Neural progenitor cell (in vitro differentiated cells): Measurements from ENCODE around the gene CRYBB1. TPM values are rescaled to one million over a fixed set of nuclear protein-coding genes. Genes with fewer than 3 reads are reported as not detected.

ENCODE experiments used
- DNase-seq: peaks from one replicate; pipeline ENCODE4 v3.0.0-alpha.2; 2016; ENCODE audit warnings: low spot score
- H2AFZ ChIP-seq: fragments of 200-600 bp; sonication (generic); replicated peaks from 2 replicates; pipeline ENCODE4 v1.6.1; 2016; ENCODE audit warnings: antibody characterized with exemption
- H3F3A ChIP-seq: fragments of 200-600 bp; sonication (generic); 2 replicates; pipeline ENCODE4 v1.6.1; 2016; ENCODE audit warnings: antibody characterized with exemption, low read depth
- H3K27ac ChIP-seq: fragments of 200-600 bp; sonication (generic); 2 replicates; pipeline ENCODE4 v1.5.1; 2016; ENCODE audit warnings: mild to moderate bottlenecking
- H3K27me3 ChIP-seq: fragments of 200-600 bp; sonication (generic); 2 replicates; pipeline ENCODE4 v1.6.1; 2016; ENCODE audit warnings: mild to moderate bottlenecking, moderate library complexity
- H3K36me3 ChIP-seq: fragments of 200-600 bp; sonication (generic); 2 replicates; pipeline ENCODE4 v1.5.1; 2016
- H3K4me1 ChIP-seq: fragments of 200-600 bp; sonication (generic); 2 replicates; pipeline ENCODE4 v1.6.1; 2016; ENCODE audit warnings: mixed run types
- H3K4me2 ChIP-seq: fragments of 200-600 bp; sonication (generic); 2 replicates; pipeline ENCODE4 v1.6.1; 2016
- H3K4me3 ChIP-seq: fragments of 200-600 bp; sonication (generic); 2 replicates; pipeline ENCODE4 v1.5.1; 2016
- H3K79me2 ChIP-seq: fragments of 200-600 bp; sonication (generic); 2 replicates; pipeline ENCODE4 v1.6.1; 2016; ENCODE audit warnings: low read depth
- H3K9ac ChIP-seq: fragments of 200-600 bp; sonication (generic); 2 replicates; pipeline ENCODE4 v1.6.1; 2016
- H3K9me3 ChIP-seq: fragments of 200-600 bp; sonication (generic); 2 replicates; pipeline ENCODE4 v1.5.1; 2016; ENCODE audit warnings: low read depth
- H4K20me1 ChIP-seq: fragments of 200-600 bp; sonication (generic); 2 replicates; pipeline ENCODE4 v1.6.1; 2016; ENCODE audit warnings: low read depth
- H3K27ac Mint-ChIP-seq: 3 replicates; pipeline ENCODE4 v1.8.0; 2021; ENCODE audit warnings: mixed read lengths
- H3K27me3 Mint-ChIP-seq: 2 replicates; pipeline ENCODE4 v1.8.0; 2022; ENCODE audit warnings: low read depth, mild to moderate bottlenecking, inconsistent platforms, moderate library complexity, mixed read lengths; ENCODE audit not compliant: insufficient read depth
- H3K36me3 Mint-ChIP-seq: 3 replicates; pipeline ENCODE4 v1.8.0; 2021; ENCODE audit warnings: mixed read lengths
- H3K4me1 Mint-ChIP-seq: 3 replicates; pipeline ENCODE4 v1.8.0; 2021; ENCODE audit warnings: mixed read lengths
- H3K4me3 Mint-ChIP-seq: 3 replicates; pipeline ENCODE4 v1.8.0; 2021; ENCODE audit warnings: mild to moderate bottlenecking, moderate library complexity, mixed read lengths
- H3K9me3 Mint-ChIP-seq: 3 replicates; pipeline ENCODE4 v1.8.0; 2020; ENCODE audit warnings: mixed read lengths
- CTCF ChIP-seq: fragments of 200-600 bp; sonication (generic); IDR thresholded peaks from 2 replicates; pipeline ENCODE4 v1.5.1; 2017; ENCODE audit warnings: antibody characterized with exemption, mild to moderate bottlenecking
- EZH2 ChIP-seq: fragments of 200-600 bp; sonication (generic); IDR thresholded peaks from 2 replicates; pipeline ENCODE4 v1.6.1; 2017; ENCODE audit warnings: antibody characterized with exemption, mild to moderate bottlenecking, moderate library complexity
- EZH2phosphoT487 ChIP-seq: fragments of 200-600 bp; sonication (generic); IDR thresholded peaks from 2 replicates; pipeline ENCODE4 v1.6.1; 2017; ENCODE audit warnings: antibody characterized with exemption
- total RNA-seq: library from RNA; depleted of rRNA; stranded (reverse); fragments of >200 nt; gene quantifications from 2 replicates; pipeline ENCODE4 v1.2.3, GENCODE V29; 2015; ENCODE audit warnings: low replicate concordance

The CRYBB1 gene
- total RNA-seq, 1 donor from 2014 or later: not detected

- Histone ChIP-seq H3K4me2 (peak overlapping the region; percentile 57), H3K79me2 (peaks cover 46% of the 10 kb centered on the region), H3K9me3 (no peaks in the 10 kb centered on the region), H3K9ac (no peak overlapping the region), H3K4me1 (peaks cover 13% of the 10 kb centered on the region), H3K27ac (no peak overlapping the region), H3K27me3 (no peaks in the 10 kb centered on the region), H2AFZ (no peak overlapping the region), H4K20me1 (peaks cover 66% of the 10 kb centered on the region), H3K4me3 (no peak overlapping the region), H3K36me3 (no peaks in the 10 kb centered on the region), H3F3A (peaks cover 17% of the 10 kb centered on the region)
- no peak overlapping the region for H3K27ac Mint-ChIP-seq
- no peak overlapping the region for H3K4me3 Mint-ChIP-seq
- no peaks in the 10 kb centered on the region for H3K27me3 Mint-ChIP-seq
- no peak for TF ChIP-seq EZH2
- TF ChIP-seq CTCF: no peak
- no peak for TF ChIP-seq EZH2phosphoT487
- H3K9me3 Mint-ChIP-seq: no peaks in the 10 kb centered on the region
- DNase-seq: no peak
- peaks cover 4% of the 10 kb centered on the region for H3K36me3 Mint-ChIP-seq
- peaks cover 18% of the 10 kb centered on the region for H3K4me1 Mint-ChIP-seq
Measured at GRCh38 chr22:26581026-26581425, 36.8 kb downstream of the CRYBB1 start.

GRCh38 chr22:26580240-26580962 lies 37.4 kb downstream of the CRYBB1 start:
- Histone ChIP-seq H3K79me2 (peaks cover 50% of the 10 kb centered on the region), H3K4me3 (no peak overlapping the region)

DNA sequence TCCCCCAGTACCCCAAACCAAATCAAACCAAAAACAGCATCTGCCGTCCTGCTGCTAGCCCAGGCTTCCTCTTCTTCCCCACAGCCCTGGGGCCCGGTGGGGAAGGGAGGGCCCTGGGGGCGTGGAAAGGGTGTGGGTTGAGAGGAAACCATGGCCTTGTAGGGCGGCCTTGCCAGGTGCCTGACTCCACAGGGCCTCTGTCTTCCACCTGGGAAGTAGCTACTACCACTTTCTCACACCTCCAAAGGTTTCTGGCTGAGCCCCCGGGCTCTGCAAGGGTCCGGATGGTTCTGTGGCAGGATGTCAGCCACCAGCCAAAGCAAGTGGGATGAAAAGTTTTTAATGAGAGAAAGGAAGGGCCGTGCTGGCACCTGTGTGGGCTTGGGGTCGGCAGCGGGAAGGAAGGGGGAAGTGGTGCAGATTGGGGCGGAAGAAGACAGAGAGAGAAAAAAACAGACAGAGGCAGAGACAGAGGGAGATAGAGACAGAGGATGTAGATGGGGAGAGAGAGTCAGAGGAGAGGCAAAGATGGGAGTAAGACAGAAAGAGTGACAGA lies 38.4 kb downstream of the CRYBB1 start:
- H3K4me3 Mint-ChIP-seq: no peak overlapping the region
- H3K27me3 Mint-ChIP-seq: peaks cover 2% of the 10 kb centered on the region
- H3K27ac Mint-ChIP-seq: peak overlapping the region; percentile 78
- TF ChIP-seq EZH2: no peak
- no peak for TF ChIP-seq CTCF
- no peak for TF ChIP-seq EZH2phosphoT487
- H3K4me2 ChIP-seq: no peak overlapping the region
- no peaks in the 10 kb centered on the region for H3K27me3 ChIP-seq
- peaks cover 17% of the 10 kb centered on the region for H3F3A ChIP-seq
- H3K36me3 Mint-ChIP-seq: peaks cover 4% of the 10 kb centered on the region
- H3K9me3 Mint-ChIP-seq: no peaks in the 10 kb centered on the region
- peaks cover 13% of the 10 kb centered on the region for H3K4me1 ChIP-seq
- no peak overlapping the region for H3K4me3 ChIP-seq
- H3K9me3 ChIP-seq: no peaks in the 10 kb centered on the region
- DNase-seq: no peak
- H3K4me1 Mint-ChIP-seq: peaks cover 16% of the 10 kb centered on the region
- peaks cover 54% of the 10 kb centered on the region for H3K79me2 ChIP-seq
- H4K20me1 ChIP-seq: peaks cover 57% of the 10 kb centered on the region
- no peaks in the 10 kb centered on the region for H3K36me3 ChIP-seq
- no peak overlapping the region for H3K27ac ChIP-seq
- no peak overlapping the region for H2AFZ ChIP-seq
- no peak overlapping the region for H3K9ac ChIP-seq

More at GRCh38 chr22:26580240-26580962, 37.4 kb downstream of the CRYBB1 start:
- Mint-ChIP-seq H3K4me3 (no peak overlapping the region), H3K27ac (peak overlapping the region; percentile 7), H3K36me3 (peaks cover 4% of the 10 kb centered on the region), H3K4me1 (peaks cover 16% of the 10 kb centered on the region), H3K27me3 (no peaks in the 10 kb centered on the region), H3K9me3 (no peaks in the 10 kb centered on the region)
- Histone ChIP-seq H3K4me2 (peak overlapping the region; percentile 57), H3K27ac (no peak overlapping the region), H3K36me3 (no peaks in the 10 kb centered on the region), H3K9me3 (no peaks in the 10 kb centered on the region), H3F3A (peaks cover 17% of the 10 kb centered on the region), H2AFZ (no peak overlapping the region), H3K27me3 (no peaks in the 10 kb centered on the region), H3K9ac (no peak overlapping the region), H4K20me1 (peaks cover 67% of the 10 kb centered on the region), H3K4me1 (peaks cover 13% of the 10 kb centered on the region)
- no peak for TF ChIP-seq EZH2
- no peak for TF ChIP-seq EZH2phosphoT487
- TF ChIP-seq CTCF: no peak
- peak; percentile 61 for DNase-seq
